Measurements from ENCODE around the gene DENND1A.

DNA sequence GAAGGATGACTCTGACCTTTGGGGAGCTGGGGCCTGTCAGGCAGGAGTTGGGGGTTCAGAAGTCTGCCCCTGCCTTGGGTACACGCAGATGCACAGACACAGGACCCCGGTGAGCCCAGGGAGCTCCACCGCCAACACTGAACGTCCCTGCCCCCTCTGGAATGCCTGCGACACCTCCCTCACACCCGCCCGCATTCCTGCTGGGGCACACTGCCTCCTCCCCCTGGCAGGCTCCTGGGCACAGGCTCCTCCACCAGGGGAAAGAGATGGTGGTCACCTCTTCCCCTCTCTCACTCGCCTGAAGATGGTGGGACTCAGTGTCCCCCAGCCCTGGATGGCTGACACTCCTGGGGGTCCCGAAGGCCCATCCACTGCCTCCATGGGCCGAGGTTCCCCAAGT lies 561.9 kb downstream of the DENND1A start:
- TF ChIP-seq MAZ (IDR thresholded peaks at IDR 0.05; ENCODE audit: borderline replicate concordance, low read depth, low read length), result no peak
- TF ChIP-seq, protein P1, sequence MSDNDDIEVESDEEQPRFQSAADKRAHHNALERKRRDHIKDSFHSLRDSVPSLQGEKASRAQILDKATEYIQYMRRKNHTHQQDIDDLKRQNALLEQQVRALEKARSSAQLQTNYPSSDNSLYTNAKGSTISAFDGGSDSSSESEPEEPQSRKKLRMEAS (IDR thresholded peaks at IDR 0.05), result no peak
